ENCODE data around the gene ATP6V1C2.
"Not testable (repeated sequence)": the region's sequence is repeated elsewhere in the genome, so short reads cannot be mapped to it uniquely, and the experiment has no call there.

The ATP6V1C2 gene

DNA sequence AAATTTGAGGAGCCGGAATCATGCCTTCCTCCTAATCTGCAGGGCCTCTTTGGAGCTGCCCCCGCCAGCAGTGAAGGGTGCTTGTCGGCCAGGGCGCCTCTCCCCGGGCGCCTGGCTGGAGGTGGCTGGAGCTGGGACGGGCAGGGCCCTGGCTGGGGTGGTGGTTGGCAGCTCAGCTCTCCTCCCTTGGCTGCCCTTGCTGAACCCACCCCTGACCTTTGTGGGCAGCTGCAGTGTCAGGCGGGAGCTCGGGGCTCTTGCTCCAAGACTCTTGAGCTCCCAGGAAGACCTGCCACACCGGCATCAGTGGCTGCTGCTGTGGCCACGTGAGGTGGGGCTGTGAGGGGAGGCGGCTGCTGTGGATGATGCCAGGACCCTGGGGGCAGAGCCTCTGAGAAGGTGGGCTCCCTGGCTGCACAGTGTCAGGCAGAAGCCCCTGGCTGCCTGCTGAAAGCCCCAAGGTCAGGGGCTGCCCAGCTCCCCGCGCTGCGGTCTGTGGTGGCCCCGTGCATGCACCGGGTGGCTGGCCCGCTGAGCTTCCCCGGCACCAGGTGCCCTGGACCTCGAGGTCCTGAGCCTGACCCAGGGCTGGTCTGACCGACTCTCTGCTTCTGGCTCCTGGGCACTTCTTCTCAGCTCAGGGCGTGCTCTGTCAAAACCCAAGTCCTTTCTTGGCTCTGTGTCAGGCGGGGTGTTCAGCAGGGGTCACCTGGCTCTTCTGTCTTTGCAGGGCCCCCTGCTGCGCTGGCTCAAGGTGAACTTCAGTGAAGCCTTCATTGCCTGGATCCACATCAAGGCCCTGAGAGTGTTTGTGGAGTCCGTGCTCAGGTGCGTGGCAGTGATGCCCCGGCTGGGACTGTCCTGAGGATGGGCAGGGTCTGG is 56.7 kb downstream of the ATP6V1C2 start:
- Histone ChIP-seq H3K4me1 (ENCODE audit: control extremely low read depth in 1 of 4, control insufficient read depth in 4 of 4, insufficient read depth in 4 of 4, low read length in 3 of 4) (no peaks in the 10 kb centered on the region), H3K9me3 (ENCODE audit: control extremely low read depth in 1 of 5, control insufficient read depth in 4 of 5, insufficient read depth in 2 of 5, low read depth in 1 of 5, low read length in 4 of 5) (no peaks in the 10 kb centered on the region), H3K27ac (ENCODE audit: insufficient read depth in 1 of 2, low read depth in 1 of 2, low read length in 2 of 2, poor library complexity in 1 of 2, severe bottlenecking in 2 of 2) (no peak overlapping the region), H3K4me3 (ENCODE audit: control insufficient read depth in 1 of 7, extremely low read depth in 1 of 7, insufficient read depth in 4 of 7, low read depth in 2 of 7, low read length in 6 of 7) (no peak overlapping the region), H3K27me3 (replicated peaks in 2 of 5; ENCODE audit: control insufficient read depth in 4 of 5, insufficient read depth in 5 of 5, low read length in 4 of 5) (no peaks in the 10 kb centered on the region), H3K36me3 (ENCODE audit: control insufficient read depth in 4 of 4, insufficient read depth in 4 of 4, low read length in 3 of 4) (peaks cover 7 to 41% (median 22%) of the 10 kb centered on the region in 4 experiments)
- ChIA-PET POLR2A (no interaction called here), CTCF (interaction anchor here (1.6 kb wide), 1 partner anchor 39 kb away, joined by 4 read pairs; no protein-coding TSS in a partner anchor)
- 98% methylated on average over 20 of the region's 27 CpGs for WGBS (ENCODE audit: insufficient coverage)
- no peak for DNase-seq

DNA sequence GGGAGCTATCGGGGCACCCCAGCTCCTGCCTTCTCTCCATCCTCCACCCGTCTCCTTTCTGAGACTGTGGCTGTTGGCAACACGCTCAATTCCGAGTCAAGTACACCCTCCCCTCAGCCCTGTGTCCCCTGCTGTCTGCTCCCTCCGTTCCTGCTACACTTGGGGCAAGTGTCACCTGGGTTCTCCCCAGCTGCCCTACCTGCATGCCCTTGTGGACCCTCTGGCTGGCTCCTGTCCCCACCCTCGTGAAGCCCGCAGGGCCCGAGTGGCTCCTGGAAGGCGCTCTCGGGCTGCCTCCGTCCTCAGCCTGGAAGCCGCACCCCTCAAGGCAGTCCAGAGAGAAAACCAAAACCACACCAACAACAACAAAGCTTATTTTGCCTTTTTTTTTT is 57.3 kb downstream of the ATP6V1C2 start:
- POLR2A ChIA-PET, result no interaction called here
- WGBS (ENCODE audit: insufficient coverage), result 98% methylated on average over 6 of the region's 12 CpGs
- no peak for DNase-seq
- Histone ChIP-seq H3K36me3 (ENCODE audit: control insufficient read depth in 4 of 4, insufficient read depth in 4 of 4, low read length in 3 of 4) (peaks cover 9 to 48% (median 26%) of the 10 kb centered on the region in 4 experiments), H3K4me1 (ENCODE audit: control extremely low read depth in 1 of 4, control insufficient read depth in 4 of 4, insufficient read depth in 4 of 4, low read length in 3 of 4) (no peaks in the 10 kb centered on the region), H3K27ac (ENCODE audit: insufficient read depth in 1 of 2, low read depth in 1 of 2, low read length in 2 of 2, poor library complexity in 1 of 2, severe bottlenecking in 2 of 2) (no peak overlapping the region), H3K9me3 (ENCODE audit: control extremely low read depth in 1 of 5, control insufficient read depth in 4 of 5, insufficient read depth in 2 of 5, low read depth in 1 of 5, low read length in 4 of 5) (no peaks in the 10 kb centered on the region), H3K27me3 (replicated peaks in 2 of 5; ENCODE audit: control insufficient read depth in 4 of 5, insufficient read depth in 5 of 5, low read length in 4 of 5) (no peaks in the 10 kb centered on the region), H3K4me3 (ENCODE audit: control insufficient read depth in 1 of 7, extremely low read depth in 1 of 7, insufficient read depth in 4 of 7, low read depth in 2 of 7, low read length in 6 of 7) (no peak overlapping the region)
- CTCF ChIA-PET, result interaction anchor here (1.6 kb wide), 1 partner anchor 39 kb away, joined by 4 read pairs; no protein-coding TSS in a partner anchor

DNA sequence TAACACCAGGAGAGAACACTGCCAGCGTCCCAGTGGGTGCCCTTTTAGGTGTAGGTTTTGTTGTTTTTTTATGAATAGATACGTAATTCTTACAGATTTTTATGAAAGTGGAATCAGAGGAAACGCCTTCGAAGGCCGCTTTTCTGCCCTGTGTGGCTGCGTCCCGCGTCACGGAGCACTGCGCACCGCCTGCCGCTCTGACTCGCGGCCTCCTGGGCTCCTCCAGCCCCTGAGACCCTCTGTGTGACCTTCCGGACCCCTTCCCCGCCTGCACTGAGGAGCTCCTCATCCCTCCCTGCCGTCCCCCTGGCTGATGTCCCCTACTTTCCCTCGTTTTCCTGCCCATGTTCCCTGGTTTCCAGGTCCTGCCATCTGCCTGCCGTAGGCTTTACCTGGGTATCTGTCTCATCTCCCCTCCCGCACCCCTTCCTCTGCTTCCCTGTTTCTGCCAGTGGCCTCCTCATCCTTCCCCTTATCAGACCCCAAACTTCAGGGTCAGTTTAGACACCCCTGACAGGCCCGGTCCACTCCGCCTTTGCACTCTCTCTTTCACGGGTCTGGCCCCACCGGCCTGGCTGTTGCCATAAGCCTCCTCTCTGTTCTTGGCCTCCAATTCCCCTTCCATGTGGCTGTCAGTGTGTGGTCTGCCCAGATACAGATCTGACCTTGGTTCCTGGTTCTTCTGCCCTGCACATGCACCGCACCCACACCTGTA is 58.5 kb downstream of the ATP6V1C2 start:
- no peak overlapping the region for H3K4me3 ChIP-seq (ENCODE audit: control insufficient read depth in 1 of 7, extremely low read depth in 1 of 7, insufficient read depth in 4 of 7, low read depth in 2 of 7, low read length in 6 of 7)
- ChIA-PET POLR2A (no interaction called here), CTCF (no interaction called here)
- WGBS (ENCODE audit: insufficient coverage), result 97% methylated on average over 23 of the region's 25 CpGs
- peaks cover 17 to 60% (median 33%) of the 10 kb centered on the region in 4 experiments for H3K36me3 ChIP-seq (ENCODE audit: control insufficient read depth in 4 of 4, insufficient read depth in 4 of 4, low read length in 3 of 4)
- DNase-seq, result no peak
- no peak overlapping the region for H3K27ac ChIP-seq (ENCODE audit: insufficient read depth in 1 of 2, low read depth in 1 of 2, low read length in 2 of 2, poor library complexity in 1 of 2, severe bottlenecking in 2 of 2)
- no peaks in the 10 kb centered on the region for H3K27me3 ChIP-seq (replicated peaks in 2 of 5; ENCODE audit: control insufficient read depth in 4 of 5, insufficient read depth in 5 of 5, low read length in 4 of 5)
- no peaks in the 10 kb centered on the region for H3K9me3 ChIP-seq (ENCODE audit: control extremely low read depth in 1 of 5, control insufficient read depth in 4 of 5, insufficient read depth in 2 of 5, low read depth in 1 of 5, low read length in 4 of 5)
- H3K4me1 ChIP-seq (ENCODE audit: control extremely low read depth in 1 of 4, control insufficient read depth in 4 of 4, insufficient read depth in 4 of 4, low read length in 3 of 4), result no peaks in the 10 kb centered on the region

DNA sequence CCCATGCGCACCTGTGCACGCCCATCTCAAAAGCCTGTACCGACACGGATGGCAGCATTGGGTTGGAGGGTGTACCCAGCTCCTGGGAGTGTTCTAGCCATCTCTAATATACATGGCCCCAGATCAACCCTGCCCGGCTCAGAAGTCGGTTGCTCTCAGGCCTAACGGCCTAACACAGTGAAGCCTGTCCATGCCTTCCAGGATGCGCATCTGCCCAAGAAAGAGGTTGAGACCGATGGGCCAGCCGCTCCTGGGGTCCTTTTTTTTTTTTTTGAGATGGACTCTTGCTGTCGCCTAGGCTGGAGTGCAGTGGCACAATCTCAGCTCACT is 59.0 kb downstream of the ATP6V1C2 start:
- POLR2A ChIA-PET, result no interaction called here
- WGBS (ENCODE audit: insufficient coverage), result 99% methylated on average over 11 of the region's 11 CpGs

DNA sequence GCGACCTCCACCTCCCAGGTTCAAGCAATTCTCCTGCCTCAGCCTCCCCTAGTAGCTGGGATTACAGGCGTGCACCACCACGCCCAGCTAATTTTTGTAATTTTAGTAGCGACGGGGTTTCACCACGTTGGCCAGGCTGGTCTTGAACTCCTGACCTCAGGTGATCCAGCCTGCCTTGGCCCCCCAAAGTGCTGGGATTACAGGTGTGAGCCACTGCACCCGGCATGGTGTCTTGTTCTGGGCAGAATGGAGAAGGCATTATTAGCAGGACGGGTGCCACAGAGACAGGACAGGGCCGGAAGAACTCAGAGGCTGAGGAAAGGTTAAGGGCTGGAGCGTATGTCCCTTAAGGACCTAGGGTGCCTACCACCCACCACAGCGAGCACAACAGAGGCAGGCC is 59.4 kb downstream of the ATP6V1C2 start:
- DNase-seq, POLR2A ChIA-PET: not testable (repeated sequence)

More for the DNA sequence above, 59.0 kb downstream of the ATP6V1C2 start:
- H3K36me3 ChIP-seq (ENCODE audit: control insufficient read depth in 4 of 4, insufficient read depth in 4 of 4, low read length in 3 of 4), result peaks cover 17 to 65% (median 36%) of the 10 kb centered on the region in 4 experiments
- no peaks in the 10 kb centered on the region for H3K27me3 ChIP-seq (replicated peaks in 2 of 5; ENCODE audit: control insufficient read depth in 4 of 5, insufficient read depth in 5 of 5, low read length in 4 of 5)
- CTCF ChIA-PET, result no interaction called here
- no peak overlapping the region for H3K4me3 ChIP-seq (ENCODE audit: control insufficient read depth in 1 of 7, extremely low read depth in 1 of 7, insufficient read depth in 4 of 7, low read depth in 2 of 7, low read length in 6 of 7)
- no peak for DNase-seq
- H3K27ac ChIP-seq (ENCODE audit: insufficient read depth in 1 of 2, low read depth in 1 of 2, low read length in 2 of 2, poor library complexity in 1 of 2, severe bottlenecking in 2 of 2), result no peak overlapping the region
- H3K9me3 ChIP-seq (ENCODE audit: control extremely low read depth in 1 of 5, control insufficient read depth in 4 of 5, insufficient read depth in 2 of 5, low read depth in 1 of 5, low read length in 4 of 5), result no peaks in the 10 kb centered on the region
- no peaks in the 10 kb centered on the region for H3K4me1 ChIP-seq (ENCODE audit: control extremely low read depth in 1 of 4, control insufficient read depth in 4 of 4, insufficient read depth in 4 of 4, low read length in 3 of 4)

DNA sequence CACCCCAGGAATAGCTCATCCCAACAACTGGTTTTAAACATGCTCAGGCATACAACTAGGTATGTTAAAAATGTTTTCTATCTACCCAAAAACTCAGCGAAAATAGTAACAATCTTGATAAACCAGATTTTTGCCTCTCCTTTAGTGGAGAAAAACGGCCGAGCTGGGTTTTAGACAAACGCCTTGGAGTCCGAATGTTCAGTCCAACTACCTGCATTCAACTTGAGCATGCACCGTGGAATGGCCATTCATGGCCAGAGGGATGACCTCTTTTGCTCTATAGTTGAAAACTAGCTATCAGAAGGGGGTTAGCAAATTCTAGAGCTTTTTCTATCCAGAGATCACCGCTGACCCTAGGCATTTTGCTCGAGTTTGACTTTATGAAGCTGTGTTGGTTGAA is 60.3 kb downstream of the ATP6V1C2 start:
- ChIA-PET POLR2A (interaction anchor here (0.6 kb wide), 1 partner anchor 37 kb away, joined by 3 read pairs; no protein-coding TSS in a partner anchor), CTCF (interaction anchor here (1.7 kb wide), 1 partner anchor 10 kb away, joined by 8 read pairs; no protein-coding TSS in a partner anchor)
- H3K27ac ChIP-seq (ENCODE audit: insufficient read depth in 1 of 2, low read depth in 1 of 2, low read length in 2 of 2, poor library complexity in 1 of 2, severe bottlenecking in 2 of 2), result no peak overlapping the region
- WGBS (ENCODE audit: insufficient coverage), result 100% methylated on average over 8 of the region's 8 CpGs
- H3K9me3 ChIP-seq (ENCODE audit: control extremely low read depth in 1 of 5, control insufficient read depth in 4 of 5, insufficient read depth in 2 of 5, low read depth in 1 of 5, low read length in 4 of 5), result no peaks in the 10 kb centered on the region
- no peak for DNase-seq
- no peak overlapping the region for H3K4me3 ChIP-seq (ENCODE audit: control insufficient read depth in 1 of 7, extremely low read depth in 1 of 7, insufficient read depth in 4 of 7, low read depth in 2 of 7, low read length in 6 of 7)
- H3K27me3 ChIP-seq (replicated peaks in 2 of 5; ENCODE audit: control insufficient read depth in 4 of 5, insufficient read depth in 5 of 5, low read length in 4 of 5), result no peaks in the 10 kb centered on the region
- no peaks in the 10 kb centered on the region for H3K4me1 ChIP-seq (ENCODE audit: control extremely low read depth in 1 of 4, control insufficient read depth in 4 of 4, insufficient read depth in 4 of 4, low read length in 3 of 4)
- peaks cover 22 to 76% (median 45%) of the 10 kb centered on the region in 4 experiments for H3K36me3 ChIP-seq (ENCODE audit: control insufficient read depth in 4 of 4, insufficient read depth in 4 of 4, low read length in 3 of 4)

More for the DNA sequence above, 59.4 kb downstream of the ATP6V1C2 start:
- CTCF ChIA-PET; H3K27me3 ChIP-seq (replicated peaks in 2 of 5; ENCODE audit: control insufficient read depth in 4 of 5, insufficient read depth in 5 of 5, low read length in 4 of 5); H3K4me3 ChIP-seq (ENCODE audit: control insufficient read depth in 1 of 7, extremely low read depth in 1 of 7, insufficient read depth in 4 of 7, low read depth in 2 of 7, low read length in 6 of 7); H3K27ac ChIP-seq (ENCODE audit: insufficient read depth in 1 of 2, low read depth in 1 of 2, low read length in 2 of 2, poor library complexity in 1 of 2, severe bottlenecking in 2 of 2); H3K9me3 ChIP-seq (ENCODE audit: control extremely low read depth in 1 of 5, control insufficient read depth in 4 of 5, insufficient read depth in 2 of 5, low read depth in 1 of 5, low read length in 4 of 5); H3K4me1 ChIP-seq (ENCODE audit: control extremely low read depth in 1 of 4, control insufficient read depth in 4 of 4, insufficient read depth in 4 of 4, low read length in 3 of 4): not testable (repeated sequence)
- H3K36me3 ChIP-seq (ENCODE audit: control insufficient read depth in 4 of 4, insufficient read depth in 4 of 4, low read length in 3 of 4), result peaks cover 17 to 69% (median 38%) of the 10 kb centered on the region in 4 experiments
- WGBS (ENCODE audit: insufficient coverage), result 100% methylated on average over 11 of the region's 11 CpGs

DNA sequence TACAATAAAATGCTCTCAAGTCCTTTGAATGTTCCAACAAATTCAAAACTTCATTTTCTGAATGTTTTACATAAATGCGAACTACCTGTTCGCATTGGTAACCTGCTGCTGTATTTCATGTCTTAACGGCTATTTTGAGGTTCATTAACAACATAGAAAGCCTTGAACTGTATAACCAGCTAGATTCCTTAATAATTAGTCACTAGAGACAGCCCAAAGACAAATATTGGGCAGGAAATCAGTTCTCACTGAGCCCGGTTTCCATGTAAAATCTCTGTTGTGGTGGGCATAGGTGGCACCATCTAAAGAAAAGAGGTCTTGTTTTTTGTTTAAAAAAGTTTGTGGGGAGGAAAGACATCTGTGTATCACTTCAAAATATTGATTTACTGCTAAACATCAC is 62.0 kb downstream of the ATP6V1C2 start:
- no peaks in the 10 kb centered on the region for H3K27me3 ChIP-seq (replicated peaks in 2 of 5; ENCODE audit: control insufficient read depth in 4 of 5, insufficient read depth in 5 of 5, low read length in 4 of 5)
- no peak for DNase-seq

More for the DNA sequence above, 62.0 kb downstream of the ATP6V1C2 start:
- 93% methylated on average over 4 of the region's 4 CpGs for WGBS (ENCODE audit: insufficient coverage)
- no peak overlapping the region for H3K4me3 ChIP-seq (ENCODE audit: control insufficient read depth in 1 of 7, extremely low read depth in 1 of 7, insufficient read depth in 4 of 7, low read depth in 2 of 7, low read length in 6 of 7)
- H3K27ac ChIP-seq (ENCODE audit: insufficient read depth in 1 of 2, low read depth in 1 of 2, low read length in 2 of 2, poor library complexity in 1 of 2, severe bottlenecking in 2 of 2), result no peak overlapping the region
- ChIA-PET POLR2A (no interaction called here), CTCF (no interaction called here)
- H3K9me3 ChIP-seq (ENCODE audit: control extremely low read depth in 1 of 5, control insufficient read depth in 4 of 5, insufficient read depth in 2 of 5, low read depth in 1 of 5, low read length in 4 of 5), result no peaks in the 10 kb centered on the region
- H3K36me3 ChIP-seq (ENCODE audit: control insufficient read depth in 4 of 4, insufficient read depth in 4 of 4, low read length in 3 of 4), result peaks cover 25 to 81% (median 55%) of the 10 kb centered on the region in 4 experiments
- H3K4me1 ChIP-seq (ENCODE audit: control extremely low read depth in 1 of 4, control insufficient read depth in 4 of 4, insufficient read depth in 4 of 4, low read length in 3 of 4), result no peaks in the 10 kb centered on the region

All from common myeloid progenitor, CD34-positive (primary cell).